Hematopoietic multipotent progenitor cell treated with erythropoietin and hydrocortisone succinate and interleukin-3 and kit ligand, for 8 days (in vitro differentiated cells): ENCODE measurements around the gene DHX8.
"Not testable (repeated sequence)": the region's sequence is repeated elsewhere in the genome, so short reads cannot be mapped to it uniquely, and the experiment has no call there.

Source experiments
- DNase-seq: peaks from one replicate; pipeline ENCODE4 v3.0.0-alpha.2; 2015

The DHX8 gene

DNA sequence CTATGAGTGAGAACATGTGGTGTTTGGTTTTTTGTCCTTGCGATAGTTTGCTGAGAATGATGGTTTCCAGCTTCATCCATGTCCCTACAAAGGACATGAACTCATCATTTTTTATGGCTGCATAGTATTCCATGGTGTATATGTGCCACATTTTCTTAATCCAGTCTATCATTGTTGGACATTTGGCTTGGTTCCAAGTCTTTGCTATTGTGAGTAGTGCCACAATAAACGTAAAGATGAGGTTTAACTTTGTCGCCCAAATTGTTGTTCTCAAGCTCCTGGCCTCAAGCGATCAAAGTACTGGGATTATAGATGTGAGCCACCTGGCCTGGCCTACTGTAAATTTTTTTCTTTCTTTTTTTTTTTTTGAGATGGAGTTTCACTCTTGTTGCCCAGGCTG lies 21.2 kb upstream of the DHX8 start:
- not testable (repeated sequence) for DNase-seq

DNA sequence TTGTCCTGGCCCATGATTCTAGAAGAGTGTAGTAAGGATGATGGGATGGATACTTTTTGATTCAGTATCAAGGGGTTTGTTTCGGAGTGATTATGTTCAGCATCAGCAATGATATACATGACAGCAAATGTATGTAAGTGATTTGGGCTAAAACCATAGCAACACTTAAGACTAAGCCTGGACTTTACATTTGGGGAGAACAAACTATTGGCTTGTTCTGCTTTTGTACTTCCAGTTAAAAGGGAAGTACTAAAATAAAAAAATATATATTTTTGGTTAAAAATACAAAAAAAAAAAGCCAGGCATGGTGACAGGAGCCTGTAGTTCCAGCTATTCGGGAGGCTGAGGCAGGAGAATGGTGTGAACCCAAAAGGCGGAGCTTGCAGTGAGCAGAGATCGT lies 20.5 kb upstream of the DHX8 start:
- DNase-seq, result no peak

DNA sequence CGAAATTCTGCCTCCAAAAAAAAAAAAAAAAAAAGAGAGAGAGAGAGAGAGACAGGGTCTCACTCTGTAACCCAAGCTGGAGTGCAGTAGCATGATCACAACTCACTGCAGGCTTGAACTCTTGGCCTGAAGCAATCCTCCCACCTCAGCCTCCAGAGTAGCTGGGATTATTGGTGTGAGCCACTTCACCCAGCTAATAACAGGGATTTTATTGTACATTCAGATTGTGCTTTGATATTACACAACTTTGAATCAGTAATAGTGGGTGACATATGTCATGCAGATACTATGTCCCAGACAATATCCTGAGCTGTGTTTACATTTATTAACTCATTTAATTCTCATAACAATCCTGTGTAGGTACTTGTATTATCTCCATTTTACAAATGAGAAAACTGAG lies 19.7 kb upstream of the DHX8 start:
- no peak for DNase-seq

DNA sequence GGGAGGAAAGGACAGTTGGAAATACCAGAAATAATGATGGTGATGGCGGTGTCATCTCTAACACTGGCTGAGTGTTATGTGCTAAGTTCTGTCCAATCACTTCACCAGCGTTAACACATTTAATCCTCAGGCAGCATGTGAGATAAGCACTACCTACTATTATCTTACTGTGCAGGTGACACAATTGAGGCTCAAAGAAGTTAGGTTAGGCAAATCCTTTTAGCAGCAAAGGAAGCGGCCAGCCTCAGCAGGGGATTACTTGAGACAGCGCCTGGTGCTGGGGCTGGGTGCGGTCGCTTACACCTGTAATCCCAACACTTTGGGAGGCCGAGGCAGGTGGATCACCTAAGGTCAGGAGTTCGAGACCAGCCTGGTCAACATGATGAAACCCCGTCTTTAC lies 18.7 kb upstream of the DHX8 start:
- no peak for DNase-seq

DNA sequence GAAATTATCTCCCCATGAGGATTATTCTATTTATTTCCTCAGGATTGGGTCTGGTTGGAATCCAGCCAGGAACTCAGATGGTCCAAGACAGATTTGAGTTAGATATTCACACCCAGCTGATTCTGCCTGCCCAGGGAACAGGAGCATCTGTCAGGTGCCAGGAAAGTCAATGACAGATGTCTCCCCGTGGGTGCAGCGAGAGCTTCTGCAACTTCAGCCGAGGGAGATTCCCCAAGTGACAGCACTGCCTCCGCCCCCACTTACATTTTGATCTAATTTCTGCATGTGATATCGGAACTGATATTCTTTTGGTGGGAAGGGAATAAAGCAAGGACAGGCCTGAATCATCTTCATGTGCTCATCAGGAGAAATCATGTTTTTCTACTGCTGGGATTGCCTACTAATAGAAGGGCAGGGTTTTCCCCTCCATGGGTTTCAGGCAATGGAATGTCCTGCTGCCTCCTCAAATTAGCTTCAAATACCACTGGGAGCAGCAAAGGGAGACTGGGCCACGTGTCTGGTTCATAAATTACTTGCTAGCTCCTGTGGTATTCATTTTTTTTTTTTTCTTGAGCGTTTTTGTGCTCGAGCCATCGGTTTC lies 15.7 kb upstream of the DHX8 start:
- DNase-seq, result no peak

GRCh38 chr17:43468691-43469139 lies 15.1 kb upstream of the DHX8 start:
- DNase-seq, result no peak

- DNase-seq, result no peak
Measured at GRCh38 chr17:43469145-43469544, 14.6 kb upstream of the DHX8 start.

- DNase-seq, result no peak
Measured at GRCh38 chr17:43471585-43472160, 12.1 kb upstream of the DHX8 start.

- DNase-seq, result no peak
Measured at GRCh38 chr17:43475494-43476089, 8.2 kb upstream of the DHX8 start.

GRCh38 chr17:43476306-43476705 lies 7.5 kb upstream of the DHX8 start:
- not testable (repeated sequence) for DNase-seq

DNA sequence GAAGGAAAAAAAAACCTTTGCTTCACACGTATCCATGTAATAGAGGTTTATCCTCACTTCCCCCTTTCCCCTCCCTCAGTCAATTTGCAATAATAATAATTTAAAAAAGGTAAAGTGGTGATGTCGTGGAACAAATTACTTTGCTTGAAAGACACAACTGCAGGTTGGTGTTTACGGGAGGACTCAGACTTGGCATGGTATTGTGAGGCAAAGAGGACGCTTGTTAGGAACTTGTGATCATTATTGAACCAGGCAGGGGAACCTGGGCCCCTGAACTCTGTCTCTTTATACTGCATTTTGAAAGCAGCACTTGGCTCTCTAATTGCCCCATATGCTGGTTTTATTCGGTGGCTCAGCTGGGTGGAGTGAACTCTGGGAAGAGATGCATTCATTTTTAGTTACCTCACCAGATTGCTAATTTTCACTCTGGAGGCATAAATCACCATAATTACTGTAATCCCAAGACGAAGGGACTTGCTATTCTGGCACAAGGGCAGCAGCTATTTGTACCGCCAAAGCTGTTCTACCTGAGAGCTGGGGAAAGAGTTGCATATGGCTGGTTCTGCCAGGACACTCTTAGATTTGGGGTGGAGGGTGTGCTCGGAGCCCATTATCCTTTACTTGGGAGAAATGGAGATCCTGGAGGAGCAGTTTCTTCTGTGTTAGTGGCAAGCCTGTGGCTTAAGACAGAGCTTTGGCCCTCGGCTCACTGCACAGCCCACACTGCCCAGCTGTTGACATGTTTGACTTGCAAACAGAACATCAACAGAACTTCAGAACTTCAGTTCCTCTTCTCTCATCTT lies 5.7 kb upstream of the DHX8 start:
- no peak for DNase-seq

- no peak for DNase-seq
Measured at GRCh38 chr17:43479948-43480347, 3.8 kb upstream of the DHX8 start.

DNA sequence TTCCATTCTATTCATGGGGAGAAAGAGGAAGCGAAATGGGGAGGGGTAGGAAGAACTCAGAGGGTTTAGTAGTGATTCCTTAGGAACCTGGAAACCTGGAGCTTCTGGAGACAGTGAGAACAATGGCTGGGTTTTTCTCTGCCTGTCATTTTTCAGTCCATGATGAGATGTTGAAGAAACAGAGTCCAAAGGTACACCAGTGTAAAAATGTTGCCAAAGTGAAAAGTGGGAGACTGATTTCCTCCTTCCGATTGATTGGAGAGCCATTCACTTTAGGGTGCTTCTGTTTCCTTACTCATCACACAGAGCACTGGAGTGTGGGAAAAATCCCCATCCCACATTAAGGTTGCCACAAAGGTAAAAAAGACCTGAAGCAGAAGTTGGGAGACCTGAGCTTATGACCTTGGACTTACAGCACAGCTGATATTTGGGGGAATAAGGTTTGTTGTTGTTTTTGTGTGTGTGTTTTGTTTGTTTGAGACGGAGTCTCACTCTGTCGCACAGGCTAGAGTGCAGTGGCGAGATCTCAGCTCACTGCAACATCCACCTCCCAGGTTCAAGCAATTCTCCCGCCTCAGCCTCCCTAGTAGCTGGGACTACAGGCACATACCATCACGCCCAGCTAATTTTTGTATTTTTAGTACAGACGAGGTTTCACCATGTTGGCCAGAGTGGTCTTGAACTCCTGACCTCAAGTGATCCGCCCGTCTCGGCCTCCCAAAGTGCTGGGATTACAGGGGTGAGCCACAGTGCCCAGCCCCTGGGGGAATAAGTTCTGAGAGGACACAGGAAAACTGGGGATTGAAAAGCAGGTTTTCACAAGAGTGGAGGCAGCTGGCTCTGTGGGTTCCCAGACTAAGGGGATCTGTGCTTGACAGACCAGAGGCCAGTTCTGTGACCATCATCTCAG lies 1.4 kb upstream of the DHX8 start:
- no peak for DNase-seq

- no peak for DNase-seq
Measured at GRCh38 chr17:43490621-43491020, 6.8 kb downstream of the DHX8 start.

- not testable (repeated sequence) for DNase-seq
Measured at GRCh38 chr17:43509440-43509839, 25.7 kb downstream of the DHX8 start.

- not testable (repeated sequence) for DNase-seq
Measured at GRCh38 chr17:43511199-43511598, 27.4 kb downstream of the DHX8 start.

DNA sequence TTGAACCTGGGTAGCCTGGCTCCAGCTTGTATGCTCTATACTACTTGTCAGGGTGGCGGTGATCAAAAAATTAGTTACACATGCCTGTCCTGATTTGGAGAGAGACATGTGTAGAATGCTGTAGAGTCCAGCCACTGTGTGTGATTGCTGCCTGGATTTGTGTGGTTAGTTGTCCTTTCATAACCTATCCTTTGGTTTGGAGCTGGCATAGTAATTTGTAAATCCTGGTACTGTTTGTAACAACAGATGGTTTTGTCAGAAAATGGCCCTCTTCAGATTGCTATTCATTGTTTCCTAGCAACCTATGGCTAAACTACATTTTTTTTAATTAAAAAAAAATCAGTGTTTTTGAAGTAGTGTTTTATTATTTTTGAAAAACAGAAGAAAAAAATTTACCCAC lies 31.9 kb downstream of the DHX8 start:
- DNase-seq, result no peak

GRCh38 chr17:43517161-43517560 lies 33.4 kb downstream of the DHX8 start:
- DNase-seq, result no peak

DNA sequence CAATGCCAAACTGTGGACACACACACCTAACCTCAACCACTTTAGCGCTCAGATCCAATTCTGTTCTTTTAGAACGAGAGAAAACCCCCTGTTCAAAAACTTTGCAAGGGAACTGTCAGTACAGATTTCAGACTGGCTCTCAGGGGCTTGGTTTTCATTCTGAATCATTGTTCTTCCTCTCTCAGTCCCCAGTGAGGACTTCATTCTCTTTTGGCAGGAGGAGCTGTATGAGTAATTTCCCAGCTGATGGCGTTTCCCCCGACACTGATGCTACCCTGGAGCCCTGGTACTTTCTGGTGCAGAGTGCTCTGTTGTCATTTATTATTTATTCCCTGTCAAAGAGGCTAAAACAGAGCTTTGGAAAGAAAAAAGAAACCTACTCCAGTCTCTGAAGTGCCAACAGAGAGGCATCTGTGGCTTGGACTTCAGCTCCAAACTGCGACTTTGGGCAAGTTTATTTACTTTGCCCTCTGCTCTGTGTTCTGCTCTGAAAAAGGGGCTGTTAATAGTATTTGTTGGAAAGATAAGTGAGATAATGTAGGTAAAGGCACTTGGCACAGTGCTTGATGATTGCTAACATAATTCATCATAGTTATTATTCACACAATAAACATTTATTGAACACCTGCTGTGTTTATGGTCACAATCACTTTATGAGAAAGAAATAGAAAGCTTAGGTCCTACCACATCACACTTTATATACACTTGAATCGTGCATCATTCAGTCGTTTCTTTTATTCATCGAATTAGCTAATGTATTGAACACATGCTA lies 34.0 kb downstream of the DHX8 start:
- no peak for DNase-seq

DNA sequence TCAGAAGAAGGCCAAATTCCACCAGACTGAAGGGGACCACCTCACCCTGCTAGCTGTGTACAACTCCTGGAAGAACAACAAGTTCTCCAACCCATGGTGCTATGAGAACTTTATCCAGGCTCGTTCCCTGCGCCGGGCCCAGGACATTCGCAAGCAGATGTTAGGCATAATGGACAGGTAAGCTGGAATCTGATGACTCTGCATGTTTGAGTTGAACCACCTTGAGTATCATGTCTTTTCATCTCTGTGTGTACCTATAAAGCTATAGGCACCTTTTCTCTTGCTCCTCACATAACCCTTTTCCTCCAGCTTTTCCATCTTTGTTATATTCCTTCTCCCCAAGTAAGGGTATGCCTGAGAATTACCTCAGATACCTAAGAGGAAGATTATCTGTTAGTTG lies 37.6 kb downstream of the DHX8 start:
- no peak for DNase-seq

DNA sequence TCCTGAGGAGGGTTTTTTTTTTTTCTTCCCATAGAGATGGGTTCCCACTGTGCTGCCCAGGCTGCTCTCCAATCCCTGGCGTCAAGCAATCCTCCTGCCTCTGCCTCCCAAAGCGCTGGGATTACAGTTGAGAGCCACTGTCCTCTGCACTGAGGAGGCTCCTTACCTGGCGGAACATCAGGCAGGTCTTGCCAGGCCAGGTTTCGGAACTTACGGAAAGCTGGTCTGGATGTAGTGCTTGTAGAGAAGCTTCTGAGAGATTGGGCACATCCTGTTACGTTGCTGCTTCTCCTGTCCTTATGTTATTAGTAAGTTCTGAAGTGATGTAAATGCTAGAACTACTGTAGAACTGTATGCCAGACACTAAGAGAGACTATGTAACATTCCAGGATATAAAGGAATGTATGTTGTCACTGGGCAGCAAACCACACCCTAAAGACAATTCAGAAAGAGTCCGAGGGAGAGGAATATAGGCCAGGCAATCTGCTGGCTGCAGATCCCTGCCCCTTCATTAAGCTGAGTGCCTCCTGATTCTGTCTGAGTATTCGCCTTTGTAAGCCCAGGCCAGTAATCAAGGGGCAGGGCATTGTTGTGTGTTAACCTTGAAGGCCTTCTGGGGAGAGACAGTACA lies 41.3 kb downstream of the DHX8 start:
- no peak for DNase-seq
